Activated T-cell treated with anti-CD3 and anti-CD28 coated beads for 1 hour (primary cell): ENCODE results near the gene RNU5B-1.
A peak's percentile ranks its signal among the peaks of the same experiment; 100 is the strongest.
"Not testable (repeated sequence)": the region's sequence is repeated elsewhere in the genome, so short reads cannot be mapped to it uniquely, and the experiment has no call there.

Experiments
- DNase-seq: peaks from one replicate; pipeline ENCODE4 v3.0.0-alpha.2; 2020; ENCODE audit warnings: low read depth

RNU5B-1 gene

GRCh38 chr15:65304381-65305149, at the start of gene RNU5B-1:
Gene RNU5B-1 (plus strand): TSS chr15:65304677.
- peak; percentile 55 for DNase-seq

DNA sequence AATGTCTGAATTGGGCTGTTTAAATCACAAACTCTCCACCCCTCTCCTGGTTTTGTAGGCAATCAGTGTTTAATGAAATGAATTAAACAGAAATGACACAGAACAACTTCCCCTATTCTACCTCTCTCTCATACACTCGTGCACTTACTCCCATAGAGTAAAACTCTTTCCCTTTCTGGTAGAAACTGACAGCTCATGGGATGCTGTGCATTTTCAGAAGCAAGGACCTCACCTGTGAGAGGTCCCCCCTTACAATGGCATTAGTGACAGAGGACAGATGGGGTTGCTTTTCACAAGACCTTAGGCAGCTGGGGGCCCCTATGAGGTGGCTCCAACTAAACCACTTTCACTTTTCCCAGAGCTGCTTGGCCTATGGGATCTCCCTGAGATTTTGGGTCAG, 49.7 kb upstream of the RNU5B-1 start:
- DNase-seq, result no peak

- DNase-seq, result no peak
Observed at GRCh38 chr15:65255486-65256140, 48.9 kb upstream of the RNU5B-1 start.

GRCh38 chr15:65258375-65259262, 45.9 kb upstream of the RNU5B-1 start:
- DNase-seq, result no peak

- no peak for DNase-seq
Observed at GRCh38 chr15:65259367-65259797, 45.1 kb upstream of the RNU5B-1 start.

- no peak for DNase-seq
Observed at GRCh38 chr15:65260968-65261367, 43.5 kb upstream of the RNU5B-1 start.

DNA sequence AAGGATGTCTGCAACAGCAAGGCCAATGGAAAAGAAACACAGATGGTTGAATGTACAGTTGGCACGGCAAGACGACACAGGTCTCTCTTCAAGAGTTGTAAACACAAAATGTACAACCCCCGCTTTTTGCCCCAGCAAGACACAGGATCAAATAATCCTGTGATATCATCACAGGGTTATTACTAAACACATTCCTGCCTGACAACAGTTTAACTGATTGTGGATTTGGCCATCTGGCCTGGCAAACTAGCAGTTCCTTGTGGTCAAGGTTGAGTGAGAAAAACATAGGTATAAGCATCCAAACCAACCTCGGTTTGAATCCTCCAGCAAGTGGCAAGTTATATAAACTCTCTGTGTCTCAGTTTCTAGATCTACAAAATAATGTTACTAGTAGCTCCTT, 41.2 kb upstream of the RNU5B-1 start:
- DNase-seq, result no peak

DNA sequence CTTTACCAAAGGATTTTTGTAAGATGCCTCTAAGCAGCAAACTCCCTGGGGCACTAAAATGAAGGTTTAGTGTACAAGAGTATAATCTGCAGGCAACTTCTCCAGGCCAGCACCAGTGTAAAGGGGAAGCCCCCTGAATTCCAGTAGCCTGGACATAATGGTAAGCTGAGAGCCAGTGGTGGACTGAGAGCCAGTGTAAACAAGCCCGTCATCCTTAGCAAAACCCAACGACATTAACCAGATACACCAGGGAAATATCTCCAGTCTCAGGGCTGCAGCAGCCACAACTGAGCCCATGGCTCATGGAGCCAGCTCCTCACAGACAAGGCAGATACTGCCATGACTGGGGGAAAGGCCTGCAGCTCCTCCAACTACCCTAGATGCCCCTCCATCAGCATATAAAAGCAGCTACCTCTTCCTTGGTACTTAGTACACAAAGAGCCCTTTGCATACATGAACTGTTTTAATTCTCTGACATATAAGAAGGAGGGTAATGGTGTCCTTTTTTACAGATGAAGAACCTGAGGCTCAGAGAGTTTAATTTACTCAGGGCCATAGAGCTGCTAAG, 39.5 kb upstream of the RNU5B-1 start:
- DNase-seq, result no peak

- no peak for DNase-seq
Observed at GRCh38 chr15:65266469-65266868, 38.0 kb upstream of the RNU5B-1 start.

DNA sequence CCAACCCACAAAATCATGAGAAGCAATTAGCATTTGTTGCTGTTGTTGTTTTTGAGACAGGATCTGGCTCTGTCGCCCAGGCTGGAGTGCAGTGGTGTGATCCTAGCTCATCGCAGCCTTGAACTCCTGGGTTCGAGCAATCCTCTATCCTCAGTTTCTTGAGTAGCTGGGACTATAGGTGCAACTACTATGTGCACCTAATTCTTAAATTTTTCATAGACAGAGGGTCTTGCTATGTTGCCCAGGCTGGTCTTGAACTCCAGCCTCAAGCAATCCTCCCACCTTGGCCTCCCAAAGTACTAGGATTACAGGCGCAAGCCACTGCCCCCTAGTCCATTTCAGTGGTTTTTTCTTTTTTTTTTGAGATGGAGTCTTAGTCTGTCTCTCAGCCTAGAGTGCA, 36.1 kb upstream of the RNU5B-1 start:
- DNase-seq, result no peak

DNA sequence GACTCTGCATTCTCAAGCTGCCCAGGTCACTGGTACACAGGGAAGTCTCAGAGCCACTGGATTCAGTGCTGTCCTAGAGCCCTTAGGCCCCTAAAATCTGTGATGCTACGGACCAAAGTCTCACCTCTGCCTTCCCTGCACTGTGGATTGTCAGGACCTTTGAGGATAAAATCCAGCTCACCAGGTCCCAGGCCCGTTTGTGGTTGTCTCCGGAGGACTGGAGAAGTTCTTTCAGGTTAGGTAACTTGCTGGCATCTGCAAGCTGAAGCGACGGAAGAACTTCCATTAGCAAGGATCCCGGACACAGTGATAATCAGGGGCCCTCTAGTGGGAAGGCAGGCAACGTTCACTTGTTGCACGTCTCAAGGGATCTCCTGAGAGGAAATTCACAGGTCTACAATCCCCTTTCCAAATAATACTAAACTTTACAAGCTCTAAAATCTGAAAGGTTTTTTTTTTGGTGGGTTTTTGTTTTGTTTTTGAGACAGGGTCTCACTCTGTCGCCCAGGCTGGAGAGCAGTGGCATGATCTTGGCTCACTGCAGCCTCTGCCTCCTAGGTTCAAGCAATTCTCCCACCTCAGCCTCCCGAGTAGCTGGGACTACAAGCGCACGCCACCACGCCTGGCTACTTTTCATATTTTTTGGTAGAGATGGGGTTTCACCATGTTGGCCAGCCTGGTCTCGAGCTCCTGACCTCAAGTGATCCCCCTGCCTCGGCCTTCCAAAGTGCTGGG, 33.5 kb upstream of the RNU5B-1 start:
- not testable (repeated sequence) for DNase-seq

DNA sequence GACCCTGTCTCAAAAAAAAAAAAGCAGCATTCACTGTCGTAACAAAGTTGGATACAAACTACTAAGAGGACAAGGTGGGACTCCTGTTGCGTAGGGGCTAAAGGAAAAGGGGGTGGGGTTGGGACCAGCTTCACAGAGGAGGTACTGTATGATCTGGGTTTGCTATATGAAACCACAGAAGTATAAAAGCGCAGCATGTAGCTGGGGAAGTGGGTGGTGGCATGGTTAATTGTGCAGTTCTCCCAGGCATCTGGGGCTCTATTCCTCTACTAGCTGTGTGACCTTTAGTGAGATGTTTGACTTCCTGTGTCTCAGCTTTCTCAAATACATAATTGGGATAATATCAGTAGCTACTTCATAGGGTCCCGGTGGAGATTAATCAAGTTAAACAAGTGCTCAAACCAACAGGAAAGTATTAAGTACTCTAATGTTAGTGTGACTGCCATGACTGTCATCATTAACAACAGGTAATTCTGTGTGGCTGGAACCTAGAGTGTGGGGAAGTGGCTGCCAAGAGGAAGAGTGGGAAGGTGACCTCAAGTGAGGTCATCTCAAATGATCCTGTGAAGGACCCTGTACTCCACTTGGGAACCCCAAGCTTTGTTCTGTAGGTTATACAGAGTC, 29.3 kb upstream of the RNU5B-1 start:
- no peak for DNase-seq

GRCh38 chr15:65275728-65276126, 28.8 kb upstream of the RNU5B-1 start:
- DNase-seq, result no peak

DNA sequence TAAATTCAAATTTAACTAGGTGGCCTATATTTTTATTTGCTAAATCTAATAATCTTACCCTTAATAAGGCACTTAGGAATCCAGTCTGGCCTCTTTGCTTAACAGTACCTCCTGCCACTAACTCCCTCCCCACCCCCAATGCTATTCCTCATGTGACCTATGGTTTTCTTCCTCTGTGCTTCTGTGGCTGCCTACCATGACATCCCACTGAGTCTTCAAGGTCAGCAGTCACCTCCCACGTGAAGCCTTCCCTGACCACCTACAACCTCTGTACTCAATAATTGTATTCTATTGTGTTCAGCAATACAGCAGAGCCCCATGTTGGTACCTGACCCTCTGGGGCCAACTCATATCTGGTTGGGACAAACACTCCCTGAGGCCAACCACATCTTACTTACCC, 27.5 kb upstream of the RNU5B-1 start:
- no peak for DNase-seq

DNA sequence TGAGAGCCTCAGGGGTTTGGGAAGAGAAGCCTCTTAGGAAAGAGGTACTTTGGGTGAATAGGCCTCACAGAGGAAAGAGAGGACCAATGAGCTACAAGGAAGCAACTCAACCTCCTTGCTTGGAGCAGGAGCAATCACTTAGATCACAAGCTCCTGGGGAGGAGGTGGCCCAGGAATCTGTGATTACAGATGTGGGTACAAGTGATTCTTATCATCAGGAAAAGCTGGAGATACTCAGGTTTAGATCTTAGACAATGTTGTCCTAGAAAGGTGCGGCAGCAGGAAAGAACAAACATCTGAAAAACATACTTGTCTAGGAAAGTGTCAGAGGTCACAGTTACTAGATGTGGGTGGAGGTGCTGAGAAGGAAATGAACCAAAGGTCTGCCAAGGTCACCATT, 26.0 kb upstream of the RNU5B-1 start:
- DNase-seq, result no peak

DNA sequence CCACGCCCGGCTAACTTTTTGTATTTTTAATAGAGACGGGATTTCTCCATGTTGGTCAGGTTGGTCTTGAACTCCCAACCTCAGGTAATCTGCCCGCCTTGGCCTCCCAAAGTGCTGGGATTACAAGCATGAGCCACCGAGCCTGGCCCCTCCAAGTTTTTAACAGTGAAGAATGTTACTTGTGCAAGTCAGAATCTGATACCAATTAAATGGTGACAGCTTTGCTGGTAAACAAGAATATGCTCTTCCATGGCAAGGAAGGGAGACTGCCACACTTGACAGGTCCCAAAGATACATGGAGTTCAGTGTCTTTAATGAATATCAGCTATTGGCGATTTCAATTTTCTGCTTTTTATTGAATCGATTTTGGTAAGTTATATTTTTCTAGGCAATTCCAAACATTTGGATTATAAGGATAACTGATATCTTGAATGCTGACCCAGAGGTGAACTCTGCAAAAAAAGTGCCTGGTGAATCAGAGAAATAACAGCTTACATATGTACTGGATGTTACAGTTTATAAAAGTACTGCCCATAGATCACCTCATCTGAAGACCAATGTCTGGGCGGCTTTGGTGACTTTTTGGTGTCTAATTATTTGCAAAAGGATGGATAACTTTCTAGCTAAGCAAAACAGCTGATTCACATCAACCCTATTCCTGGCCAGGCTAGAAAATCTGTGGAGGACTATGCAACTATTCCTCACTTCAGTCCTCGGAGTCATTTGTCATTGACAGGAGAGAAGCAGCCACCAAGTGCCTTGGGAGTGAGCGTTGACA, 19.0 kb upstream of the RNU5B-1 start:
- no peak for DNase-seq

- no peak for DNase-seq
Observed at GRCh38 chr15:65286069-65286703, 18.3 kb upstream of the RNU5B-1 start.

GRCh38 chr15:65286704-65287519, 17.6 kb upstream of the RNU5B-1 start, which contains the start of gene PARP16:
Gene PARP16 (minus strand): TSS chr15:65286883. CDS start chr15:65286426, 457 bp downstream.
- DNase-seq, result peak; percentile 85

DNA sequence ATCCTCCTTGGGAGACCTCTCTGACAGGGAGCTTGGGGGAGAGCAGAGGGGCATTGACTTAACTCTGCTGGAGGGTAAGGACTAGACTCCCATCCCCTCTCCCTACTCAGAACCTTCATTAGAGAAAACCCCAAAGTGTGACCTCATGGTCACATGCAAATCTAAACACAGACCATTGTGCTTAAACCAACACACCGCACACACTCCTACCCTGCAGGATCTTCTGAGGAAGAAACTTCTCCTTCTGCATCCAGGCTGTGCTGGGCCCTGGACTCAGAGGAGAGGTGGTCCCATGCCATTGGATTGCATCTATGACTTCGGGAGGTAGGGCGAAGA, 17.0 kb upstream of the RNU5B-1 start:
- DNase-seq, result no peak
